WERI-Rb-1 (cell line): ENCODE data around the gene PANK1.
"Not testable (repeated sequence)": the region's sequence is repeated elsewhere in the genome, so short reads cannot be mapped to it uniquely, and the experiment has no call there.

ENCODE experiments used
- DNase-seq: peaks from one replicate; pipeline ENCODE4 v3.0.0-alpha.2; 2020
- H3K27ac ChIP-seq: fragments of 250-450 bp; sonication (Bioruptor Pico); 2 replicates; pipeline ENCODE4 v1.5.1; 2020; ENCODE audit warnings: mild to moderate bottlenecking, moderate library complexity
- H3K27me3 ChIP-seq: fragments of 250-450 bp; sonication (Bioruptor Pico); 2 replicates; pipeline ENCODE4 v1.5.1; 2021; ENCODE audit warnings: mild to moderate bottlenecking, low read depth, moderate library complexity; ENCODE audit not compliant: insufficient read depth, severe bottlenecking
- H3K36me3 ChIP-seq: fragments of 250-450 bp; sonication (Bioruptor Pico); 2 replicates; pipeline ENCODE4 v1.5.1; 2020; ENCODE audit warnings: mild to moderate bottlenecking, moderate library complexity
- H3K4me3 ChIP-seq: 2 replicates; pipeline ENCODE4 v1.5.1; 2011; ENCODE audit warnings: low read depth, mild to moderate bottlenecking, control low read depth, low read length
- H3K9me3 ChIP-seq: fragments of 250-450 bp; sonication (Bioruptor Pico); 2 replicates; pipeline ENCODE4 v1.5.1; 2021; ENCODE audit warnings: mild to moderate bottlenecking, moderate library complexity; ENCODE audit not compliant: severe bottlenecking
- TF ChIP-seq, protein P1 (sequence below): IDR thresholded peaks from 2 replicates; pipeline ENCODE4 v1.5.1; 2011; ENCODE audit warnings: low read depth, mild to moderate bottlenecking, control low read depth, inconsistent platforms, low read length

PANK1 gene

GRCh38 chr10:89550509-89550908, 94.5 kb downstream of the PANK1 start:
- Histone ChIP-seq H3K4me3 (no peak overlapping the region), H3K36me3 (no peaks in the 10 kb centered on the region), H3K27me3 (no peaks in the 10 kb centered on the region), H3K27ac (no peak overlapping the region), H3K9me3 (peaks cover 4% of the 10 kb centered on the region)
- TF ChIP-seq, protein P1, sequence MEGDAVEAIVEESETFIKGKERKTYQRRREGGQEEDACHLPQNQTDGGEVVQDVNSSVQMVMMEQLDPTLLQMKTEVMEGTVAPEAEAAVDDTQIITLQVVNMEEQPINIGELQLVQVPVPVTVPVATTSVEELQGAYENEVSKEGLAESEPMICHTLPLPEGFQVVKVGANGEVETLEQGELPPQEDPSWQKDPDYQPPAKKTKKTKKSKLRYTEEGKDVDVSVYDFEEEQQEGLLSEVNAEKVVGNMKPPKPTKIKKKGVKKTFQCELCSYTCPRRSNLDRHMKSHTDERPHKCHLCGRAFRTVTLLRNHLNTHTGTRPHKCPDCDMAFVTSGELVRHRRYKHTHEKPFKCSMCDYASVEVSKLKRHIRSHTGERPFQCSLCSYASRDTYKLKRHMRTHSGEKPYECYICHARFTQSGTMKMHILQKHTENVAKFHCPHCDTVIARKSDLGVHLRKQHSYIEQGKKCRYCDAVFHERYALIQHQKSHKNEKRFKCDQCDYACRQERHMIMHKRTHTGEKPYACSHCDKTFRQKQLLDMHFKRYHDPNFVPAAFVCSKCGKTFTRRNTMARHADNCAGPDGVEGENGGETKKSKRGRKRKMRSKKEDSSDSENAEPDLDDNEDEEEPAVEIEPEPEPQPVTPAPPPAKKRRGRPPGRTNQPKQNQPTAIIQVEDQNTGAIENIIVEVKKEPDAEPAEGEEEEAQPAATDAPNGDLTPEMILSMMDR = no peak
- DNase-seq = no peak

DNA sequence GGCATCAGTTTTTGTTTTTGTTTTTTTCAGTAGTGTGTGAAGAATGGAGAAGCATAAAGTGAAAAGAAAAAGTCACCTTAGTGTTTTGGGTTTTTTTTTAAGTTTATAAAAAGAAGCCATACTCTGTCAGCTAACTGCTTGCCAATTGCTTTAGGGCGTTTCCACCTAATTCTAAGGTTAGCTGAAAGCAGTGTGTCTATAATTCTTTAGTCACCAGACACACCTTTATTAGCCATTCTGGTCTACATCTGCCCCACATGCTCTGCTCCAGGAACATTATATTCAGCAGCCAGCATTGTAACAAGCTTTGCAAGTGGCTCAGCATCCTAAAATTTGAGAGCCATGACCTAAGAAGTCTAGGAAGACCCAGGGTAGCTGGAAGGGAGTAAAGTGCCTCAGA, 95.5 kb downstream of the PANK1 start:
- no peak for DNase-seq
- H3K9me3 ChIP-seq = peaks cover 4% of the 10 kb centered on the region
- TF ChIP-seq, protein P1 = no peak
- no peak overlapping the region for H3K4me3 ChIP-seq
- no peaks in the 10 kb centered on the region for H3K36me3 ChIP-seq
- no peak overlapping the region for H3K27ac ChIP-seq
- H3K27me3 ChIP-seq = no peaks in the 10 kb centered on the region

GRCh38 chr10:89548673-89549072, 96.4 kb downstream of the PANK1 start:
- no peaks in the 10 kb centered on the region for H3K27me3 ChIP-seq
- no peaks in the 10 kb centered on the region for H3K36me3 ChIP-seq
- no peak overlapping the region for H3K4me3 ChIP-seq
- no peak for DNase-seq
- TF ChIP-seq, protein P1 = no peak
- no peak overlapping the region for H3K27ac ChIP-seq
- H3K9me3 ChIP-seq = peaks cover 4% of the 10 kb centered on the region

DNA sequence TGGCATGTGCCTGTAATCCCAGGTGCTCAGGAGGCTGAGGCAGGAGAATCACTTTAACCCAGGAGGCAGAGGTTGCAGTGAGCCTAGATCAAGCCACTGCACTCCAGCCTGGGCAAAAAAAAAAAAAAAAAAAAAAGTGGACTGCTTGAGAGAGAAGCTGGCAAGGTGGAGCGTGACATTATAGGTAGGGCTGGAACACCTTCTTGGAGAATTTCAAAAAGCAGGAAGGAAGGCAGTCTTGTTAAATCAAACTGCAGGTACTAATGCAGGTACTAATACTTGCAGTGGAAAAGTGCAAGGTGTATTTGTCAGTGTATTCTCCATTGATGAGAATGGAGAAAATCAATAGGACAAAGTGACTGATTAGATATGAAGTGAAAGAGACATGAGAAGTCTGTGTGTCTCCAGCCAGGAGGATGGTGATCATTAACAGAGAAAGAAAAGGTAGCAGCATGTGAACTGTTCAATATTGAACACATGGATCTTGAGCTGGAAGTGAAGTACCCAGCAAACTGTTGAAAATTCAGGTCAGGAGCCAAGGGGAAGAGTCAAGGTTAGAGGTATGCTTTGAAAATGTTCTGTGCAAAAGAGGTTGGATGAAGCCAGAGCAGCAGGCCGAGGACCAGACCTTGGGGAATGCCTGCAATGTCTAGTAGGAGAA, 97.1 kb downstream of the PANK1 start:
- Histone ChIP-seq H3K4me3 (no peak overlapping the region), H3K9me3 (peaks cover 4% of the 10 kb centered on the region), H3K27ac (no peak overlapping the region), H3K27me3 (no peaks in the 10 kb centered on the region), H3K36me3 (no peaks in the 10 kb centered on the region)
- TF ChIP-seq, protein P1 = no peak
- no peak for DNase-seq

DNA sequence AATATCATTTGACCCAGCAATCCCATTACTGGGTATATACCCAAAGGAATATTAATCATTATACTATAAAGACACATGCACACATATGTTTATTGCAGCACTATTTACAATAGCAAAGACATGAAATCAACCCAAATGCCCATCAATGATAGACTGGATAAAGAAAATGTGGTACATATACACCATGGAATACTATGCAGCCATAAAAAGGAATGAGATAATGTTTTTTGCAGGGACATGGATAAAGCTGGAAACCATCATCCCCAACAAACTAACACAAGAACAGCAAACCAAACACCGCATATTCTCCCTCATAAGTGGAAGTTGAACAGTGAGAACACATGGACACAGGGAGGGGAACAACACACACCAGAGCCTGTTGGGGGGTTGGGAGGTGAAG, 98.4 kb downstream of the PANK1 start:
- H3K27ac ChIP-seq, H3K4me3 ChIP-seq, H3K27me3 ChIP-seq, DNase-seq, H3K9me3 ChIP-seq, H3K36me3 ChIP-seq: not testable (repeated sequence)

- DNase-seq = no peak
- Histone ChIP-seq H3K4me3 (no peak overlapping the region), H3K36me3 (no peaks in the 10 kb centered on the region), H3K9me3 (peaks cover 4% of the 10 kb centered on the region), H3K27ac (no peak overlapping the region), H3K27me3 (no peaks in the 10 kb centered on the region)
- TF ChIP-seq, protein P1 = no peak
Observed at GRCh38 chr10:89543841-89544240, 101.2 kb downstream of the PANK1 start.
